Measurements from ENCODE around the gene RUVBL2.
"Not testable (repeated sequence)": the region's sequence is repeated elsewhere in the genome, so short reads cannot be mapped to it uniquely, and the experiment has no call there.

RUVBL2 gene

GRCh38 chr19:49018388-49019241, 24.9 kb downstream of the RUVBL2 start:
- not testable (repeated sequence) for DNase-seq

- peak; percentile 65 for DNase-seq
These were observed 25.7 kb downstream of the RUVBL2 start for GRCh38 chr19:49019242-49019932.

- DNase-seq, result no peak
These were observed 26.7 kb downstream of the RUVBL2 start for GRCh38 chr19:49020342-49020741.

DNA sequence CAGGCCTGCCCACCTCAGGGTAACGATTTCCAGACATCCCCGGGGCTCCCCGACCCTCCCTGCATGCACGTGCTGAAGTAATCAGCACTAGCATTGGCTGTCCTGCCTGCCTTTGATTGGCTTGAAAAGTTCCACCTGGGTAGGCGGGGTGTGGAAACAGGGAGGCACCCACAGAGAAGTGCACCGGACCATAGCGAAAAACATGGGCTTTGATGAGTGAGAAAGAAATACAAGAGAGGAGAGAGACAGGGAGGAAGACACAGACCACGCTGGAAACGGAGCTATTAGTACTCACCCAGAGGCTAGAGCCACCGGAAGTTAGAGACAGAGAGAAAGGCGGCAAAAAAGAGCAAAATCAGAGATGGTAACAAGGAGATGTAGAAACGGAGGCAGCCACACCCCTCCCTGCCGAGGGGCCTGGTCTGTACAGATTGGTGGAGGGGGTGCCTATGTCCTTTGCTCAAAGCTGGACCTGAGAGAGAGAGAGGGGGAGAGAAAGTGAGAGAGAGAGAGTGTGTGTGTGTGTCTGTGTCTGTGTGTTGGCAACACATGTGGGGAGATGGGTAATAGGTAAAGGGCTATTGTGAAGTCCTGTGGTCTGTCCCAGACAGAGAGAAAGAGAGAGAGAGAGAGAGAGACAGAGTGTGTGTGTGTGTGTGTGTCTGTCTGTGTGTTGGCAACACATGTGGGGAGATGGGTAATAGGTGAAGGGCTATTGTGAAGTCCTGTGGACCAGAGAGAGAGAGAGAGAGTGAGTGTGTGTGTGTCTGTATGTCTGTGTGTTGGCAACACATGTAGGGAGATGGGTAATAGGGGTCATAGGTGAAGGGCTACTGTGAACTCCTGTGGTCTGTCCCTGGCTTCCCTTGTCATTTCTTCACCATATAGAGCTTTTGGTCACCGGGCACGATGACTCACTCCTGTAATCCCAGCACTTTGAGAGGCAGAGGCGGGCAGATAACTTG, 27.5 kb downstream of the RUVBL2 start:
- no peak for DNase-seq

- DNase-seq, result no peak
These were observed 28.4 kb downstream of the RUVBL2 start for GRCh38 chr19:49022116-49022515.

GRCh38 chr19:49024233-49024632, 30.5 kb downstream of the RUVBL2 start, which contains the start of gene CGB3:
CGB3 (minus strand) TSS chr19:49024333; CDS start chr19:49023971, 362 bp downstream.
- not testable (repeated sequence) for DNase-seq

DNA sequence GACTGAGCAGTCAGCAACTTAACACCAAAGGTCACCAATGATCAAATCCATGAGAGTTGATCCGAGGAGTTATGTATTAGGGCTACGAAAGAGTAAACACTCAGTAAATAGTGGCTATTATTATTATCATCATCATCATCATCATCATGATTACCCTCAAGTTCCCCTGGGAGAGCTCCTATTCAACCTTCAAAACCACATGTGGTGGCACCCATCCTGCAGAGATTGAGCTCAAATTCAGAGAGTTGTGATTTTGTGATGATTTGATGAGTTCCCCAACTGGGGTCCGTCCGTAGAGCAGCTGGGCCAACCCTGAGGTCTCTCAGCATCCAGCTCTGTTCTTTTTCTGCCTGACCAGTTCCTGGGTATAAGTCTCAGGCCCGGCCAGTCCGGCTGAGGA, 31.4 kb downstream of the RUVBL2 start:
- DNase-seq, result not testable (repeated sequence)

DNA sequence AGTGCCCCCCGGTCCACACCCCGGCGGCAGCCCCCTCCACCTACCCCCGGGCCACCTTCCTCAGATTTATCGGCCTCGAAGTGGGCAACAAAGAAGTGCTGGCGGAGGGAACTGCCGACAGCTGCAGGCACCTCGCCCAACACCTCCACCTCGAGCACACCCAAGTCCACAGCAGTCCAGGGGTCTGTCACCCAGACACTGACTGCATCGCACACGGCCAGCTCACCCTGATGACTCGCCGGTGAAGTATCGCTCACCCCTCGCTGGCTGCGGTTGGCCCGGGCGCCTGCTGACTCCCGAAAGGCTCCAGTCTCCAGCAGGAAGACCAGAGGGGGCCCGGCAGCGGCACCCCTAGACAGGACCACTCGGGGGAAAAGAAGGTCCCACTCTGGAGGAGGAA, 31.9 kb downstream of the RUVBL2 start:
- DNase-seq, result not testable (repeated sequence)

- not testable (repeated sequence) for DNase-seq
These were observed 35.0 kb downstream of the RUVBL2 start for GRCh38 chr19:49028686-49029085.

- DNase-seq, result not testable (repeated sequence)
These were observed 36.1 kb downstream of the RUVBL2 start for GRCh38 chr19:49029749-49030148.

GRCh38 chr19:49030323-49030722, 36.6 kb downstream of the RUVBL2 start:
- DNase-seq, result not testable (repeated sequence)

DNA sequence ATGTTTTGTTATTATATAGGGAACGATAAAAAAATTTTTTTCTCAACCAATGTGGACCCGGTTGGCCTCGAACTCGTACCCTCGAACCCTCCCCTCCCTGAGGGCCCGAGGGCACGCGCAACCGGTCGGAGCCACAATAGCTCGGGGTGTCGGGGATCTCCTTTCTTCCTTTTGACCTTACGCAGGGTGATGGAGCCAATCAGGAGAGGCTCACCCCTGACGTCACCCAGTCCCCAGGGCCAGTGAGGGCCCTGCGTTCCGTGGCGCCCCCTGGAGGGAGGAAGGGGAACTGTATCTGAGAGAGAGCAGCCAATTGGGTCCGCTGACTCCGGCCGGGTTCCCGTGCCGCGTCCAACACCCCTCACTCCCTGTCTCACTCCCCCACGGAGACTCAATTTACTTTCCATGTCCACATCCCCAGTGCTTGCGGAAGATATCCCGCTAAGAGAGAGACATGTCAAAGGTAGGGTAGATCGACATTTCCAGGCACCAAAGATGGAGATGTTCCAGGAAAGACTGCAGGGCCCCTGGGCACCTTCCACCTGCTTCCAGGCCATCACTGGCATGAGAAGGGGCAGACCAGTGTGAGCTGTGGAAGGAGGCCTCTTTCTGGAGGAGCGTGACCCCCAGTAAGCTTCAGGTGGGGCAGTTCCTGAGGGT, 38.1 kb downstream of the RUVBL2 start, which contains the start of gene CGB2:
TSS of gene CGB2 (plus strand) at position 249 of the 660 bp plus-strand sequence. CDS start at position 455, 206 bp downstream.
- peak; percentile 64 for DNase-seq

DNA sequence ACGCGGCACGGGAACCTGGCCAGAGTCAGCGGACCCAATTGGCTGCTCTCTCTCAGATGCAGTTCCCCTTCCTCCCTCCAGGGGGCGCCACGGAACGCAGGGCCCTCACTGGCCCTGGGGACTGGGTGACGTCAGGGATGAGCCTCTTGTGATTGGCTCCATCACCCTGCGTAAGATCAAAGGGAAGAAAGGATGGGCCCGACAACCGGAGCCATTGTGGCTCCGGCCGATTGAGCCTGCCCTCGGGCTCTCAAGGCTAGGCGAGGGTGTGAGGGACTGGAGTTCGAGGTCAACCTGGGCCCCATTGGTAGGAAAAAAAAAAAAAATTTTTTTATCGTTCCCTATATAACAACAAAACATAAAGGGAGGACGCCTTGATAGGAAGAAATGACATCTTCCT, 43.1 kb downstream of the RUVBL2 start, which contains the start of gene CGB1:
TSS of gene CGB1 (minus strand) at position 81 of the 400 bp plus-strand sequence. CDS start 184 bp downstream, outside the sequence.
- not testable (repeated sequence) for DNase-seq

DNA sequence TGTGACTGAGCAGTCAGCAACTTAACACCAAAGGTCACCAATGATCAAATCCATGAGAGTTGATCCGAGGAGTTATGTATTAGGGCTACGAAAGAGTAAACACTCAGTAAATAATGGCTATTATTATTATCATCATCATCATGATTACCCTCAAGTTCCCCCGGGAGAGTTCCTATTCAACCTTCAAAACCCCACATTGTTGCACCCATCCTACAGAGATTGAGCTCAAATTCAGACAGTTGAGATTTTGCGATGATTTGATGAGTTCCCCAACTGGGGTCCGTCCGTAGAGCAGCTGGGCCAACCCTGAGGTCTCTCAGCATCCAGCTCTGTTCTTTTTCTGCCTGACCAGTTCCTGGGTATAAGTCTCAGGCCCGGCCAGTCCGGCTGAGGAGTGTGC, 44.4 kb downstream of the RUVBL2 start:
- DNase-seq, result not testable (repeated sequence)

DNA sequence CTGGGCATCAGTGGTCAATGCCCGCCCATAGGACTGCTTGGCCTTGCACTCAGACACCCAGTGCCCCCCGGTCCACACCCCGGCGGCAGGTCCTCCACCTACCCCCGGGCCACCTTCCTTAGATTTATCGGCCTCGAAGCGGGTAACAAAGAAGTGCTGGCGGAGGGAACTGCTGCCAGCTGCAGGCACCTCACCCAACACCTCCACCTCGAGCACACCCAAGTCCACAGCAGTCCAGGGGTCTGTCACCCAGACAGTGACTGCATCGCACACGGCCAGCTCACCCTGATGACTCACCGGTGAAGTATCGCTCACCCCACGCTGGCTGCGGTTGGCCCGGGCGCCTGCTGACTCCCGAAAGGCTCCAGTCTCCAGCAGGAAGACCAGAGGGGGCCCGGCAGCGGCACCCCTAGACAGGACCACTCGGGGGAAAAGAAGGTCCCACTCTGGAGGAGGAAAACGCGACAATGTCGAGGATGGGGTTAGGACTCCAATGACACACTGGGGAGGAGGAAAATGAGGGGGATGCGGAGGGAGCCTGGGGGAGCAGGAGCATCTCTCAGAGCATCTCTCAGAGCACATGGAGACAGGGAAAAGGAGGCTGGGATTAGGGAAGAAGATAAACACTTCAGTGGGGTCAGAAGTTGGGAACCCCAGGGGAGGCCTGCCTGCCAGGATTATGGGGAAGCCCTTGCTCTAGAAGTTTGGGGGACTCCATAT, 45.0 kb downstream of the RUVBL2 start:
- DNase-seq, result not testable (repeated sequence)

GRCh38 chr19:49039736-49040135, 46.0 kb downstream of the RUVBL2 start:
- DNase-seq, result not testable (repeated sequence)

- DNase-seq, result no peak
These were observed 48.5 kb downstream of the RUVBL2 start for GRCh38 chr19:49042177-49042576.

DNA sequence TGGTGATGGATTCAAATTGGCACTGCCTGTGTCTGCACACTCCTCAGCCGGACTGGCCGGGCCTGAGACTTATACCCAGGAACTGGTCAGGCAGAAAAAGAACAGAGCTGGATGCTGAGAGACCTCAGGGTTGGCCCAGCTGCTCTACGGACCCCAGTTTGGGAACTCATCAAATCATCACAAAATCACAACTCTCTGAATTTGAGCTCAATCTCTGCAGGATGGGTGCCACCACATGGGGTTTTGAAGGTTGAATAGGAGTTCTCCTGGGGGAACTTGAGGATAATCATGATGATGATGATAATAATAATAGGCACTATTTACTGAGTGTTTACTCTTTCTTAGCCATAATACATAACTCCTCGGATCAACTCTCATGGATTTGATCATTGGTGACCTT, 49.0 kb downstream of the RUVBL2 start:
- DNase-seq, result not testable (repeated sequence)

DNA sequence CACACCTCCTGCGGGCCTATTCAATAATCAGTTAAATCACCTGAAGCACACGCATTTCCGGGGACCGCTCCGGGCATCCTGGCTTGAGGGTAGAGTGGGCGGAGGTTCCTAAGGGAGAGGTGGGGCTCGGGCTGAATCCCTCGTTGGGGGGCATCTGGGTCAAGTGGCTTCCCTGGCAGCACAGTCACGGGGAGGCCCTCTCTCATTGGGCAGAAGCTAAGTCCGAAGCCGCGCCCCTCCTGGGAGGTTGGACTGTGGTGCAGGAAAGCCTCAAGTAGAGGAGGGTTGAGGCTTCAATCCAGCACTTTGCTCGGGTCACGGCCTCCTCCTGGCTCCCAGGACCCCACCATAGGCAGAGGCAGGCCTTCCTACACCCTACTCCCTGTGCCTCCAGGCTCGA, 49.9 kb downstream of the RUVBL2 start, which contains the start of gene CGB5:
TSS of gene CGB5 (plus strand) at position 301 of the 400 bp plus-strand sequence. CDS start 362 bp downstream, outside the sequence.
- DNase-seq, result not testable (repeated sequence)

DNA sequence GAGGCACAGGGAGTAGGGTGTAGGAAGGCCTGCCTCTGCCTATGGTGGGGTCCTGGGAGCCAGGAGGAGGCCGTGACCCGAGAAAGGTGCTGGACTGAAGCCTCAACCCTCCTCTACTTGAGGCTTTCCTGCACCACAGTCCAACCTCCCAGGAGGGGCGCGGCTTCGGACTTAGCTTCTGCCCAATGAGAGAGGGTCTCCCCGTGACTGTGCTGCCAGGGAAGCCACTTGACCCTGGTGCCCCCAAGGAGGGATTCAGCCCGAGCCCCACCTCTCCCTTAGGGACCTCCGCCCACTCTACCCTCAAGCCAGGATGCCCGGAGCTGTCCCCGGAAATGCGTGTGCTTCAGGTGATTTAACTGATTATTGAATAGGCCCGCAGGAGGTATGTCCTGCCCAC, 55.3 kb downstream of the RUVBL2 start, which contains the start of gene CGB8:
TSS of gene CGB8 (minus strand) at position 101 of the 400 bp plus-strand sequence. CDS start 372 bp downstream, outside the sequence.
- DNase-seq, result not testable (repeated sequence)

DNA sequence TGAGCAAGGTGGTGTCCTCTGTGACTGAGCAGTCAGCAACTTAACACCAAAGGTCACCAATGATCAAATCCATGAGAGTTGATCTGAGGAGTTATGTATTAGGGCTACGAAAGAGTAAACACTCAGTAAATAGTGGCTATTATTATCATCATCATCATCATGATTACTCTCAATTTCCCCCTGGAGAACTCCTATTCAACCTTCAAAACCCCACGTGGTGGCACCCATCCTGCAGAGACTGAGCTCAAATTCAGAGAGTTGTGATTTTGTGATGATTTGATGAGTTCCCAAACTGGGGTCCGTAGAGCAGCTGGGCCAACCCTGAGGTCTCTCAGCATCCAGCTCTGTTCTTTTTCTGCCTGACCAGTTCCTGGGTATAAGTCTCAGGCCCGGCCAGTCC, 56.1 kb downstream of the RUVBL2 start:
- not testable (repeated sequence) for DNase-seq
